WTC11 (cell line): ENCODE data around the gene ZNF678. TPM values are rescaled to one million over a fixed set of nuclear protein-coding genes. Genes with fewer than 3 reads are reported as not detected.

Experiments used
- ATAC-seq: fragments of 200-7000 bp; cut with Tn5 transposase; 2 replicates; pipeline ENCODE4 v1.10.0; 2021; ENCODE audit warnings: mild to moderate bottlenecking, moderate library complexity
- CTCF ChIA-PET: fragments of 300-600 bp; sonication (Branson Sonifier 250); formaldehyde crosslinking; loops from one replicate; lab custom pipeline; 2021; ENCODE audit warnings: antibody characterized with exemption; lab: Charles Lee
- POLR2A ChIA-PET: fragments of 350-600 bp; sonication (Branson Sonifier 250); formaldehyde crosslinking; loops from one replicate; lab custom pipeline; 2021; ENCODE audit warnings: antibody characterized with exemption; lab: Charles Lee
- DNase-seq: peaks from one replicate; pipeline ENCODE4 v3.0.0; 2021; ENCODE audit warnings: low spot score
- H3K27ac Mint-ChIP-seq: 2 replicates; pipeline ENCODE4 v1.8.0; 2021; ENCODE audit warnings: mixed read lengths
- H3K27me3 Mint-ChIP-seq: 2 replicates; pipeline ENCODE4 v1.8.0; 2021; ENCODE audit warnings: low read depth, mild to moderate bottlenecking, moderate library complexity, mixed read lengths
- H3K36me3 Mint-ChIP-seq: 2 replicates; pipeline ENCODE4 v1.8.0; 2021; ENCODE audit warnings: mixed read lengths
- H3K4me1 Mint-ChIP-seq: 2 replicates; pipeline ENCODE4 v1.8.0; 2022; ENCODE audit warnings: mixed read lengths
- H3K4me3 Mint-ChIP-seq: 2 replicates; pipeline ENCODE4 v1.8.0; 2021; ENCODE audit warnings: mild to moderate bottlenecking, moderate library complexity, mixed read lengths
- H3K9me3 Mint-ChIP-seq: 2 replicates; pipeline ENCODE4 v1.8.0; 2021; ENCODE audit warnings: mixed read lengths
- ATF2 ChIP-seq: sonication (generic); formaldehyde crosslinking; IDR thresholded peaks from 2 replicates; pipeline ENCODE4 v1.8.1; 2022; ENCODE audit warnings: low read depth, missing genetic modification reagents, borderline replicate concordance
- CTCF ChIP-seq: fragments of 200-600 bp; IDR thresholded peaks from 2 replicates; pipeline ENCODE4 v1.8.0; 2022; ENCODE audit warnings: antibody characterized with exemption
- EMX1 ChIP-seq: fragments of 250-450 bp; sonication (Bioruptor Pico); IDR thresholded peaks from 2 replicates; pipeline ENCODE4 v1.8.0; 2021; ENCODE audit warnings: mild to moderate bottlenecking
- ERG ChIP-seq: fragments of 250-450 bp; sonication (Bioruptor Pico); IDR thresholded peaks from 2 replicates; pipeline ENCODE4 v1.8.0; 2021; ENCODE audit warnings: mild to moderate bottlenecking
- JUN ChIP-seq: sonication (generic); formaldehyde crosslinking; IDR thresholded peaks from 2 replicates; pipeline ENCODE4 v1.8.0; 2023; ENCODE audit warnings: mild to moderate bottlenecking, missing genetic modification reagents
- NFYB ChIP-seq: sonication (generic); formaldehyde crosslinking; conservative IDR thresholded peaks from 2 replicates; pipeline ENCODE4 v1.8.0; 2022; ENCODE audit warnings: low read depth, missing genetic modification reagents
- PRRX2 ChIP-seq: fragments of 250-450 bp; sonication (Bioruptor Pico); IDR thresholded peaks from 2 replicates; pipeline ENCODE4 v1.8.0; 2021; ENCODE audit warnings: mild to moderate bottlenecking
- RORB ChIP-seq: fragments of 250-450 bp; sonication (Bioruptor Pico); IDR thresholded peaks from 2 replicates; pipeline ENCODE4 v1.9.0; 2021; ENCODE audit warnings: mild to moderate bottlenecking
- SP1 ChIP-seq: sonication (generic); formaldehyde crosslinking; conservative IDR thresholded peaks from 2 replicates; pipeline ENCODE4 v1.8.1; 2022; ENCODE audit warnings: missing genetic modification reagents
- TCF7 ChIP-seq: sonication (generic); formaldehyde crosslinking; IDR thresholded peaks from 2 replicates; pipeline ENCODE4 v1.8.0; 2022; ENCODE audit warnings: mild to moderate bottlenecking, low read depth, missing genetic modification reagents, moderate library complexity
- USF2 ChIP-seq: sonication (generic); formaldehyde crosslinking; IDR thresholded peaks from 2 replicates; pipeline ENCODE4 v1.8.1; 2023; ENCODE audit warnings: mild to moderate bottlenecking, missing genetic modification reagents, moderate library complexity
- ZMAT4 ChIP-seq: fragments of 250-450 bp; sonication (Bioruptor Pico); IDR thresholded peaks from 2 replicates; pipeline ENCODE4 v1.9.0; 2021; ENCODE audit warnings: mild to moderate bottlenecking
- ZNF263 ChIP-seq: sonication (generic); formaldehyde crosslinking; IDR thresholded peaks from 2 replicates; pipeline ENCODE4 v1.8.1; 2022; ENCODE audit warnings: low read depth, mild to moderate bottlenecking, moderate library complexity, missing genetic modification reagents
- ZNF423 ChIP-seq: fragments of 250-450 bp; sonication (Bioruptor Pico); IDR thresholded peaks from 2 replicates; pipeline ENCODE4 v2.1.2; 2022; ENCODE audit warnings: mild to moderate bottlenecking, moderate library complexity
- ZNF671 ChIP-seq: fragments of 250-450 bp; sonication (Bioruptor Pico); IDR thresholded peaks from 2 replicates; pipeline ENCODE4 v1.8.0; 2021; ENCODE audit warnings: mild to moderate bottlenecking
- total RNA-seq: library from RNA; stranded (reverse); gene quantifications from 3 replicates; pipeline ENCODE4 v1.2.3, GENCODE V29; 2021
- TF ChIP-seq, protein P1 (sequence below): sonication (generic); formaldehyde crosslinking; IDR thresholded peaks from 2 replicates; pipeline ENCODE4 v1.8.0; 2022; ENCODE audit warnings: mild to moderate bottlenecking, missing genetic modification reagents
- TF ChIP-seq, protein P2 (sequence below): sonication (generic); formaldehyde crosslinking; IDR thresholded peaks from 2 replicates; pipeline ENCODE4 v1.8.1; 2022; ENCODE audit warnings: mild to moderate bottlenecking, moderate library complexity, missing genetic modification reagents
- TF ChIP-seq, protein P3 (sequence below): fragments of 250-450 bp; sonication (Bioruptor Pico); conservative IDR thresholded peaks from 2 replicates; pipeline ENCODE4 v1.9.0; 2021; ENCODE audit warnings: mild to moderate bottlenecking
- TF ChIP-seq, protein P4 (sequence below): sonication (generic); formaldehyde crosslinking; IDR thresholded peaks from 2 replicates; pipeline ENCODE4 v1.8.1; 2023; ENCODE audit warnings: mild to moderate bottlenecking, missing genetic modification reagents
- TF ChIP-seq, protein P5 (sequence below): fragments of 250-450 bp; sonication (Bioruptor Pico); IDR thresholded peaks from 2 replicates; pipeline ENCODE4 v1.9.0; 2021; ENCODE audit warnings: mild to moderate bottlenecking
- TF ChIP-seq, protein P6 (sequence below): sonication (generic); formaldehyde crosslinking; conservative IDR thresholded peaks from 2 replicates; pipeline ENCODE4 v1.8.1; 2022; ENCODE audit warnings: mild to moderate bottlenecking, missing genetic modification reagents

The ZNF678 gene
- total RNA-seq, 1 experiment from 2014 or later = 28.9 TPM

GRCh38 chr1:227654858-227655752, 91.7 kb downstream of the ZNF678 start (continued):
- TF ChIP-seq ATF2 (CRISPR knock-in tag) (no peak), EMX1 (CRISPR knock-in tag) (no peak)
- TF ChIP-seq, protein P1, sequence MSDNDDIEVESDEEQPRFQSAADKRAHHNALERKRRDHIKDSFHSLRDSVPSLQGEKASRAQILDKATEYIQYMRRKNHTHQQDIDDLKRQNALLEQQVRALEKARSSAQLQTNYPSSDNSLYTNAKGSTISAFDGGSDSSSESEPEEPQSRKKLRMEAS (CRISPR knock-in tag) = no peak

GRCh38 chr1:227661495-227661894, 98.1 kb downstream of the ZNF678 start:
- Mint-ChIP-seq H3K4me1 (no peaks in the 10 kb centered on the region), H3K27ac (no peak overlapping the region), H3K4me3 (no peak overlapping the region), H3K36me3 (peaks cover 90% of the 10 kb centered on the region), H3K9me3 (peaks cover 88% of the 10 kb centered on the region), H3K27me3 (peaks cover 16% of the 10 kb centered on the region; the same call in 1 of the 2 replicates)
- DNase-seq (no peak), ATAC-seq (no peak)
- ChIA-PET POLR2A (no interaction called here), CTCF (interaction anchor here (1.0 kb wide), 1 partner anchor 118 kb away, joined by 3 read pairs; no protein-coding TSS in a partner anchor)
- TF ChIP-seq ZMAT4 (CRISPR knock-in tag) (no peak), RORB (CRISPR knock-in tag) (no peak), ZNF423 (no peak), PRRX2 (CRISPR knock-in tag) (no peak), ZNF671 (CRISPR knock-in tag) (no peak), NFYB (CRISPR knock-in tag) (no peak), CTCF (no peak), SP1 (no peak), JUN (CRISPR knock-in tag) (no peak), ZNF263 (CRISPR knock-in tag) (no peak), USF2 (CRISPR knock-in tag) (no peak), ERG (CRISPR knock-in tag) (no peak), TCF7 (CRISPR knock-in tag) (no peak)
- TF ChIP-seq, protein P2, sequence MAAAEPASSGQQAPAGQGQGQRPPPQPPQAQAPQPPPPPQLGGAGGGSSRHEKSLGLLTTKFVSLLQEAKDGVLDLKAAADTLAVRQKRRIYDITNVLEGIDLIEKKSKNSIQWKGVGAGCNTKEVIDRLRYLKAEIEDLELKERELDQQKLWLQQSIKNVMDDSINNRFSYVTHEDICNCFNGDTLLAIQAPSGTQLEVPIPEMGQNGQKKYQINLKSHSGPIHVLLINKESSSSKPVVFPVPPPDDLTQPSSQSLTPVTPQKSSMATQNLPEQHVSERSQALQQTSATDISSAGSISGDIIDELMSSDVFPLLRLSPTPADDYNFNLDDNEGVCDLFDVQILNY (CRISPR knock-in tag) = no peak
- TF ChIP-seq, protein P3, sequence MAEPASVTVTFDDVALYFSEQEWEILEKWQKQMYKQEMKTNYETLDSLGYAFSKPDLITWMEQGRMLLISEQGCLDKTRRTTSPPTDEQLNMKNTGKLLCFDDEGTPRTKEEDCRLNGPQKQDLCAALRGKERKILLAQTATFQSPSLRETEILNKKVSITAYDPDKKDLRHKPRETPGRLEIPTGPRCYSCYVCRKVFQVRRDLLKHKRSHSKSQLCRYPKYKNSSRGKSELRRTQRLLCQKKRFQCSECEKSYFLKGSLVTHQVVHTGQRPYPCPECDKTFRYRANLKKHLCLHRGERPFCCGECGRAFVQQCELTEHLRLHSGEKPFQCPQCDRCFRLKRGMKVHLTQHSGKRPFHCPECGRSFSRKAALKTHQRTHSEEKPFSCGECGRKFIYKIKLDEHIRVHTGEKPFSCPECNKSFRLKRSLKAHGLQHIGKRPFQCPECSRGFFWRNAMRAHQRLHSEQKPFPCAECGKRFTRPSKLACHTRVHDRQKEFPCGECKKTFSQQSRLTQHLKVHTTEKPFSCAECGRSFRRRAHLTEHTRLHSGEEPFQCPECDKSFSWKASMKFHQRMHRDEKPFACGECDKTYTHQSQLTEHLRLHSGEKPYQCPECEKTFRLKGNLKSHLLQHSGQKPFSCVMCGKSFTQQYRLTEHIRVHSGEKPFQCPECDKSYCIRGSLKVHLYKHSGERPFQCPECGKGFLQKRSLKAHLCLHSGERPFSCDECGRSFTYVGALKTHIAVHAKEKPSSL (CRISPR knock-in tag) = no peak
- TF ChIP-seq, protein P4, sequence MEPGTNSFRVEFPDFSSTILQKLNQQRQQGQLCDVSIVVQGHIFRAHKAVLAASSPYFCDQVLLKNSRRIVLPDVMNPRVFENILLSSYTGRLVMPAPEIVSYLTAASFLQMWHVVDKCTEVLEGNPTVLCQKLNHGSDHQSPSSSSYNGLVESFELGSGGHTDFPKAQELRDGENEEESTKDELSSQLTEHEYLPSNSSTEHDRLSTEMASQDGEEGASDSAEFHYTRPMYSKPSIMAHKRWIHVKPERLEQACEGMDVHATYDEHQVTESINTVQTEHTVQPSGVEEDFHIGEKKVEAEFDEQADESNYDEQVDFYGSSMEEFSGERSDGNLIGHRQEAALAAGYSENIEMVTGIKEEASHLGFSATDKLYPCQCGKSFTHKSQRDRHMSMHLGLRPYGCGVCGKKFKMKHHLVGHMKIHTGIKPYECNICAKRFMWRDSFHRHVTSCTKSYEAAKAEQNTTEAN (CRISPR knock-in tag) = no peak
- TF ChIP-seq, protein P5, sequence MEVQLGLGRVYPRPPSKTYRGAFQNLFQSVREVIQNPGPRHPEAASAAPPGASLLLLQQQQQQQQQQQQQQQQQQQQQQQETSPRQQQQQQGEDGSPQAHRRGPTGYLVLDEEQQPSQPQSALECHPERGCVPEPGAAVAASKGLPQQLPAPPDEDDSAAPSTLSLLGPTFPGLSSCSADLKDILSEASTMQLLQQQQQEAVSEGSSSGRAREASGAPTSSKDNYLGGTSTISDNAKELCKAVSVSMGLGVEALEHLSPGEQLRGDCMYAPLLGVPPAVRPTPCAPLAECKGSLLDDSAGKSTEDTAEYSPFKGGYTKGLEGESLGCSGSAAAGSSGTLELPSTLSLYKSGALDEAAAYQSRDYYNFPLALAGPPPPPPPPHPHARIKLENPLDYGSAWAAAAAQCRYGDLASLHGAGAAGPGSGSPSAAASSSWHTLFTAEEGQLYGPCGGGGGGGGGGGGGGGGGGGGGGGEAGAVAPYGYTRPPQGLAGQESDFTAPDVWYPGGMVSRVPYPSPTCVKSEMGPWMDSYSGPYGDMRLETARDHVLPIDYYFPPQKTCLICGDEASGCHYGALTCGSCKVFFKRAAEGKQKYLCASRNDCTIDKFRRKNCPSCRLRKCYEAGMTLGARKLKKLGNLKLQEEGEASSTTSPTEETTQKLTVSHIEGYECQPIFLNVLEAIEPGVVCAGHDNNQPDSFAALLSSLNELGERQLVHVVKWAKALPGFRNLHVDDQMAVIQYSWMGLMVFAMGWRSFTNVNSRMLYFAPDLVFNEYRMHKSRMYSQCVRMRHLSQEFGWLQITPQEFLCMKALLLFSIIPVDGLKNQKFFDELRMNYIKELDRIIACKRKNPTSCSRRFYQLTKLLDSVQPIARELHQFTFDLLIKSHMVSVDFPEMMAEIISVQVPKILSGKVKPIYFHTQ = no peak
- TF ChIP-seq, protein P6, sequence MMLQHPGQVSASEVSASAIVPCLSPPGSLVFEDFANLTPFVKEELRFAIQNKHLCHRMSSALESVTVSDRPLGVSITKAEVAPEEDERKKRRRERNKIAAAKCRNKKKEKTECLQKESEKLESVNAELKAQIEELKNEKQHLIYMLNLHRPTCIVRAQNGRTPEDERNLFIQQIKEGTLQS = no peak
